GM12891 (cell line): ENCODE data around the gene PPP1R12B.
"Not testable (repeated sequence)": the region's sequence is repeated elsewhere in the genome, so short reads cannot be mapped to it uniquely, and the experiment has no call there.

ENCODE experiments used
- PAX5 ChIP-seq: IDR thresholded peaks from 2 replicates; pipeline ENCODE4 v1.6.1; 2011; ENCODE audit warnings: low read length, moderate library complexity, mild to moderate bottlenecking; ENCODE audit not compliant: insufficient read depth, severe bottlenecking
- POLR2A ChIP-seq: IDR thresholded peaks from 2 replicates; pipeline ENCODE4 v1.6.1; 2011; ENCODE audit warnings: low read depth, low read length, control low read depth
- POLR2AphosphoS5 ChIP-seq: IDR thresholded peaks from 2 replicates; pipeline ENCODE4 v1.6.1; 2011; ENCODE audit warnings: low read depth, low read length, control low read depth
- SPI1 ChIP-seq: IDR thresholded peaks from 2 replicates; pipeline ENCODE4 v1.6.1; 2011; ENCODE audit warnings: low read depth, low read length, control low read depth
- TAF1 ChIP-seq: IDR thresholded peaks from 2 replicates; pipeline ENCODE4 v1.6.1; 2011; ENCODE audit warnings: low read depth, low read length, control low read depth

- not testable (repeated sequence) for TF ChIP-seq POLR2A, POLR2AphosphoS5, SPI1, TAF1, PAX5
Measured at GRCh38 chr1:202410251-202410650, 61.8 kb downstream of the PPP1R12B start.
